ENCODE measurements around the gene SORBS2. TPM values are rescaled to one million over a fixed set of nuclear protein-coding genes. Genes with fewer than 3 reads are reported as not detected.

The SORBS2 gene
- total RNA-seq, 2 donors from 2014 or later = 7.0 to 13.8 TPM

- no peak for TF ChIP-seq CTCF (conservative IDR thresholded peaks at IDR 0.05)
Measured at GRCh38 chr4:185583813-185584212, 228.2 kb downstream of the SORBS2 start.

GRCh38 chr4:185582651-185583400 is 229.2 kb downstream of the SORBS2 start:
- Mint-ChIP-seq H3K4me1 (peaks cover 19% of the 10 kb centered on the region), H3K27me3 (ENCODE audit: insufficient read depth) (peaks cover 37% of the 10 kb centered on the region)
- 63 to 86% methylated on average over 5 to 6 of the region's 7 CpGs for WGBS, 2 experiments (ENCODE audit: insufficient coverage in 1 of 2, insufficient read length in 1 of 2)

More at GRCh38 chr4:185583813-185584212, 228.2 kb downstream of the SORBS2 start:
- Mint-ChIP-seq H3K27me3 (ENCODE audit: insufficient read depth) (peaks cover 47% of the 10 kb centered on the region), H3K4me1 (peaks cover 19% of the 10 kb centered on the region), H3K27ac (no peak overlapping the region), H3K36me3 (ENCODE audit: low read depth) (no peaks in the 10 kb centered on the region), H3K4me3 (no peak overlapping the region), H3K9me3 (peaks cover 3% of the 10 kb centered on the region)
- Histone ChIP-seq H3K27ac (ENCODE audit: low read depth, low read length) (no peak overlapping the region), H3K4me1 (ENCODE audit: control insufficient read depth, insufficient read depth, low read length) (peaks cover 4% of the 10 kb centered on the region), H3K9me3 (ENCODE audit: control insufficient read depth, low read length) (peaks cover 4% of the 10 kb centered on the region), H3K9ac (ENCODE audit: extremely low read depth, low read length, poor library complexity, severe bottlenecking) (no peak overlapping the region), H3K36me3 (ENCODE audit: control insufficient read depth, insufficient read depth, low read length) (no peaks in the 10 kb centered on the region), H3K4me3 (ENCODE audit: low read length) (no peak overlapping the region), H3K27me3 (ENCODE audit: control insufficient read depth, insufficient read depth, low read length, poor library complexity, severe bottlenecking) (peaks cover 37% of the 10 kb centered on the region)
- DNase-seq = no peak
- WGBS, 2 experiments (ENCODE audit: insufficient coverage in 1 of 2, insufficient read length in 1 of 2) = 83% methylated on average over 1 of the region's 1 CpG; no CpG with 5 or more reads in 1 of the 2 experiments

GRCh38 chr4:185580699-185581098 is 231.3 kb downstream of the SORBS2 start:
- no peak overlapping the region for H3K4me3 Mint-ChIP-seq
- peaks cover 18% of the 10 kb centered on the region for H3K27me3 Mint-ChIP-seq (ENCODE audit: insufficient read depth)
- no peak overlapping the region for H3K27ac Mint-ChIP-seq
- no peak overlapping the region for H3K27ac ChIP-seq (ENCODE audit: low read depth, low read length)
- WGBS, 2 experiments (ENCODE audit: insufficient coverage in 1 of 2, insufficient read length in 1 of 2) = 86 to 87% methylated on average over 12 of the region's 12 CpGs
- peaks cover 9% of the 10 kb centered on the region for H3K9me3 ChIP-seq (ENCODE audit: control insufficient read depth, low read length)
- H3K4me1 Mint-ChIP-seq = peaks cover 3% of the 10 kb centered on the region
- H3K4me1 ChIP-seq (ENCODE audit: control insufficient read depth, insufficient read depth, low read length) = no peaks in the 10 kb centered on the region
- DNase-seq = no peak
- H3K4me3 ChIP-seq (ENCODE audit: low read length) = no peak overlapping the region
- H3K36me3 ChIP-seq (ENCODE audit: control insufficient read depth, insufficient read depth, low read length) = no peaks in the 10 kb centered on the region
- H3K9ac ChIP-seq (ENCODE audit: extremely low read depth, low read length, poor library complexity, severe bottlenecking) = no peak overlapping the region
- H3K27me3 ChIP-seq (ENCODE audit: control insufficient read depth, insufficient read depth, low read length, poor library complexity, severe bottlenecking) = peaks cover 13% of the 10 kb centered on the region
- no peaks in the 10 kb centered on the region for H3K36me3 Mint-ChIP-seq (ENCODE audit: low read depth)
- peaks cover 3% of the 10 kb centered on the region for H3K9me3 Mint-ChIP-seq
- no peak for TF ChIP-seq CTCF (conservative IDR thresholded peaks at IDR 0.05)

More at GRCh38 chr4:185582651-185583400, 229.2 kb downstream of the SORBS2 start:
- Mint-ChIP-seq H3K4me3 (no peak overlapping the region), H3K27ac (no peak overlapping the region), H3K36me3 (ENCODE audit: low read depth) (no peaks in the 10 kb centered on the region), H3K9me3 (peaks cover 3% of the 10 kb centered on the region)
- no peak overlapping the region for H3K9ac ChIP-seq (ENCODE audit: extremely low read depth, low read length, poor library complexity, severe bottlenecking)
- H3K4me1 ChIP-seq (ENCODE audit: control insufficient read depth, insufficient read depth, low read length) = peaks cover 3% of the 10 kb centered on the region
- no peak overlapping the region for H3K27ac ChIP-seq (ENCODE audit: low read depth, low read length)
- H3K27me3 ChIP-seq (ENCODE audit: control insufficient read depth, insufficient read depth, low read length, poor library complexity, severe bottlenecking) = peaks cover 29% of the 10 kb centered on the region
- H3K4me3 ChIP-seq (ENCODE audit: low read length) = no peak overlapping the region
- no peak for TF ChIP-seq CTCF (conservative IDR thresholded peaks at IDR 0.05)
- no peaks in the 10 kb centered on the region for H3K36me3 ChIP-seq (ENCODE audit: control insufficient read depth, insufficient read depth, low read length)
- no peak for DNase-seq
- H3K9me3 ChIP-seq (ENCODE audit: control insufficient read depth, low read length) = peaks cover 9% of the 10 kb centered on the region

All from endodermal cell (in vitro differentiated cells).